GM12874 (cell line): Measurements from ENCODE around the gene PCID2.

ENCODE experiments used
- CTCF ChIP-seq: IDR thresholded peaks from 2 replicates; pipeline ENCODE4 v1.5.1; 2011; ENCODE audit warnings: low read depth, mild to moderate bottlenecking, control low read depth, low read length, moderate library complexity; ENCODE audit not compliant: insufficient read depth

The PCID2 gene

GRCh38 chr13:113158946-113159345 lies 49.5 kb downstream of the PCID2 start:
- TF ChIP-seq CTCF = no peak

GRCh38 chr13:113157929-113158747 lies 50.3 kb downstream of the PCID2 start, which contains the start of gene PROZ:
Gene PROZ (plus strand): TSS chr13:113158648. CDS start chr13:113158661, 13 bp downstream.
- no peak for TF ChIP-seq CTCF

DNA sequence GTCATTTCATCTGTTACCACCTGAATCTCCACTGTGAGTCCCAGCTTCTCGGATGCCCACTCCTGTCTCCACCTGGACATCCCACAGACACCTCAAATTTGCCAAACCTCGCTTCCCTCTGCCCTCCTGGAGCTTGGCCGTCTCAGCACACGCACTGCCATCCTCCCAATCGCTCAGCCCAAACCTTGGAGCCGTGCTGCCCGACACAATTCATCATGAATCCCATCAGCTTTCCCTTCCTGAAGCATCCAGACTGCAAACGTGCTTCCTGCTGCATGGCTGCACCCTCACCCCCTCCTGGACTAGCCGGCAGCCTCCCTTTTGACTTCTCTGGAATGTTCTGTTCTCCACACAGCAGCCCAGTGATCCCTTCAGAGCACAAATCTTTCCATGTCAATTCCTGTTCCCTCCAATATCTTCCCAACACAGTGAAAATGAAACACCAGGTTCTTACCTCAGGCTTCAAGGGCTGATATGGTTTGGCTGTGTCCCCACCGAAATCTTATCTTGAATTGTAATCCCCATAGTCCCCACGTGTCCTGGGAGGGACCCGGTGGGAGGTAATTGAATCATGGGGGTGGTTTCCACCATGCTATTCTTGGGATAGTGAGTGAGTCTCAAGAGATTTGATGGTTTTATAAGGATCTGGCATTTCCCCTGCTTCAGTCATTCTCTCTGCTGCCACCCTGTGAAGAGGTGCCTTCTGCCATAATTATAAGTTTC lies 51.1 kb downstream of the PCID2 start:
- no peak for TF ChIP-seq CTCF

DNA sequence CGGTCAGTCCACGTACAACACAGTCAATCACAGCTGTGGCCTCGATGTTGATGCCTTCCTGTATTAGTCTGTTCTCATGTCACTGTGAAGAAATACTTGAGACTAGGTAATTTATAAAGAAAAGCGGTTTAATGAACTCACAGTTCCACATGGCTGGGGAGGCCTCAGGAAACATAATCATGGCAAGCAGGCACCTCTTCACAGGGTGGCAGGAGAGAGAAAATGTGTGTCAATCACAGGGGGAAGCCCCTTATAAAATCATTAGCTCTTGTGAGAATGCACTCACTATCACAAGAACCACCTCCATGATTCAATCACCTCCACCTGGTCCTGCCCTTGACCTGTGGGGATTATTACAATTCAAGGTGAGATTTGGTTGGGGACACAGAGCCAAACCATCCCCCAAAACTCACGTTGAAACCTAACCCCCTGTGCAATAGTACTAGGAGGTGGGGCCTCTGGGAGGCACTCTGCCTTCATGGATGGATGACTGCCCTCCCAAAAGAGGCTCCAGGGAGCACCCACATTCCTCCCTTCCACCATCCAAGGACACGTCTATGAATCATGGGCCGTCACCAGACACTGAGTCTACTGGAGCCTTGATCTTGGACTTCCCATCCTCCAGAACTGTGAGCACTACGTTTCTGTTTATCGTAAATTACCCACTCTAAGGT lies 52.4 kb downstream of the PCID2 start:
- no peak for TF ChIP-seq CTCF

DNA sequence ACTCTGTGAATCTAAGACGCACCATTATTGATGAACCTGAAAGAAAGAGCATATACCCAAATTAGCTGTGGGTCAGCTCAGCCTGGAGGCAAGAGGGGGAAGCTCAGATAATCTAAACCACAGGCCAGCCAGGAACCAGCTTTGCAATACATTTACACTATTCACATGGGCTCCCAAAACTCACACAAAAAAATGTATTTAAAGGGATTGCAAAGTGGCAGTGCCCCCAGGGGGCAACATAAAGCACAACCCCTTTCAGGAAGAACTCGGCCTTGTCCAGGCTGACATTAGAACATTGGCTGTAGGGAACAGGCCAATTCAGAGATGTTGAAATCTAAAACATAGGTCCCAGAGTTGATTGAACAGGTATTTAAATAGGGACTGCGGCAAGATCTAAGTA lies 53.3 kb downstream of the PCID2 start:
- no peak for TF ChIP-seq CTCF

- no peak for TF ChIP-seq CTCF
Observed at GRCh38 chr13:113153810-113154748, 54.4 kb downstream of the PCID2 start.
